ENCODE data around the gene MTMR3.

Gene MTMR3

GRCh38 chr22:29917052-29917902, 34.3 kb downstream of the MTMR3 start:
- no peak for DNase-seq

GRCh38 chr22:29925402-29925801, 42.4 kb downstream of the MTMR3 start:
- DNase-seq = no peak

GRCh38 chr22:29926057-29926456, 43.1 kb downstream of the MTMR3 start:
- no peak for DNase-seq

GRCh38 chr22:29932136-29932535, 49.2 kb downstream of the MTMR3 start:
- DNase-seq = no peak

GRCh38 chr22:29933619-29934018, 50.6 kb downstream of the MTMR3 start:
- DNase-seq = no peak

- no peak for DNase-seq
Observed at GRCh38 chr22:29934596-29934995, 51.6 kb downstream of the MTMR3 start.

- no peak for DNase-seq
Observed at GRCh38 chr22:29936186-29936585, 53.2 kb downstream of the MTMR3 start.

- DNase-seq = no peak
Observed at GRCh38 chr22:29937940-29938693, 55.1 kb downstream of the MTMR3 start.

- no peak for DNase-seq
Observed at GRCh38 chr22:29940526-29940925, 57.6 kb downstream of the MTMR3 start.

- no peak for DNase-seq
Observed at GRCh38 chr22:29944339-29944738, 61.4 kb downstream of the MTMR3 start.

GRCh38 chr22:29945435-29945834, 62.5 kb downstream of the MTMR3 start:
- no peak for DNase-seq

- DNase-seq = peak; percentile 22
Observed at GRCh38 chr22:29946220-29946619, 63.2 kb downstream of the MTMR3 start.

GRCh38 chr22:29947410-29948384, 64.7 kb downstream of the MTMR3 start:
- no peak for DNase-seq

- no peak for DNase-seq
Observed at GRCh38 chr22:29948385-29948769, 65.4 kb downstream of the MTMR3 start.

GRCh38 chr22:29949872-29950271, 66.9 kb downstream of the MTMR3 start:
- DNase-seq = no peak

- DNase-seq = no peak
Observed at GRCh38 chr22:29951791-29952413, 68.9 kb downstream of the MTMR3 start.

GRCh38 chr22:29954203-29954855, 71.4 kb downstream of the MTMR3 start:
- DNase-seq = no peak

- no peak for DNase-seq
Observed at GRCh38 chr22:29956680-29957079, 73.7 kb downstream of the MTMR3 start.

- DNase-seq = no peak
Observed at GRCh38 chr22:29958170-29958569, 75.2 kb downstream of the MTMR3 start.

GRCh38 chr22:29964776-29965175, 81.8 kb downstream of the MTMR3 start:
- no peak for DNase-seq

GRCh38 chr22:29967461-29967860, 84.5 kb downstream of the MTMR3 start:
- no peak for DNase-seq

GRCh38 chr22:29971607-29972006, 88.6 kb downstream of the MTMR3 start:
- DNase-seq = no peak
